Panc1 (cell line): ENCODE measurements around the gene SNHG17. TPM values are rescaled to one million over a fixed set of nuclear protein-coding genes. Genes with fewer than 3 reads are reported as not detected.

Source experiments
- ATAC-seq: fragments of 200-7000 bp; cut with Tn5 transposase; 2 replicates; pipeline ENCODE4 v1.9.1; 2020; ENCODE audit warnings: mild to moderate bottlenecking, moderate library complexity
- BruUV-seq: library from RNA; stranded (reverse); fragments of 400-500 nt; replicated peaks from 2 replicates; lab custom pipeline; 2021; lab: Mats Ljungman, UMichigan
- CTCF ChIA-PET: fragments of 300-600 bp; sonication (Branson Sonifier 250); formaldehyde crosslinking; loops from one replicate; lab custom pipeline; 2022; ENCODE audit warnings: antibody characterized with exemption; lab: Charles Lee
- POLR2A ChIA-PET: fragments of 300-600 bp; sonication (Branson Sonifier 250); formaldehyde crosslinking; loops from one replicate; lab custom pipeline; 2022; ENCODE audit warnings: antibody characterized with exemption; lab: Charles Lee
- DNase-seq: peaks from one replicate; pipeline ENCODE4 v3.0.0-alpha.2; 2010; ENCODE audit warnings: low read depth, low spot score
- H3K27ac ChIP-seq: 2 replicates; pipeline ENCODE4 v1.5.1; 2011; ENCODE audit warnings: mild to moderate bottlenecking, low read length, inconsistent platforms
- H3K27me3 ChIP-seq: fragments of 200-500 bp; sonication (Bioruptor generic); 2 replicates; pipeline ENCODE4 v1.6.0; 2014; ENCODE audit warnings: low read length, inconsistent platforms; ENCODE audit not compliant: control insufficient read depth, insufficient read depth
- H3K36me3 ChIP-seq: fragments of 200-500 bp; sonication (Bioruptor generic); 2 replicates; pipeline ENCODE4 v1.5.1; 2014; ENCODE audit warnings: inconsistent platforms, mild to moderate bottlenecking, low read length, moderate library complexity; ENCODE audit not compliant: control insufficient read depth, insufficient read depth
- H3K4me1 ChIP-seq: 2 replicates; pipeline ENCODE4 v1.5.1; 2011; ENCODE audit warnings: inconsistent platforms, mild to moderate bottlenecking, low read length, moderate library complexity; ENCODE audit not compliant: control insufficient read depth, insufficient read depth
- H3K4me3 ChIP-seq, 2 experiments: 2 replicates each; pipeline ENCODE4 v1.5.1; 2011 to 2012; ENCODE audit warnings: low read depth in 2 of 2, low read length in 2 of 2, mild to moderate bottlenecking in 2 of 2, inconsistent platforms in 1 of 2, moderate library complexity in 1 of 2
- H3K9me3 ChIP-seq: fragments of 200-500 bp; sonication (Bioruptor generic); 2 replicates; pipeline ENCODE4 v1.5.1; 2014; ENCODE audit warnings: low read depth, mild to moderate bottlenecking, inconsistent platforms, low read length, moderate library complexity; ENCODE audit not compliant: control insufficient read depth, insufficient read depth
- CTCF ChIP-seq: fragments of 450-650 bp; IDR thresholded peaks from 2 replicates; pipeline ENCODE4 v1.5.1; 2017; ENCODE audit warnings: mild to moderate bottlenecking
- POLR2AphosphoS5 ChIP-seq: IDR thresholded peaks from 2 replicates; pipeline ENCODE4 v1.6.1; 2012; ENCODE audit warnings: mild to moderate bottlenecking, low read depth, low read length, moderate library complexity
- SIN3A ChIP-seq: IDR thresholded peaks from 2 replicates; pipeline ENCODE4 v1.6.1; 2012; ENCODE audit warnings: low read depth, mild to moderate bottlenecking, low read length, moderate library complexity, borderline replicate concordance; ENCODE audit not compliant: insufficient read depth
- TCF7L2 ChIP-seq: IDR thresholded peaks from 2 replicates; pipeline ENCODE4 v1.6.1; 2011; ENCODE audit warnings: mild to moderate bottlenecking, low read depth, low read length, inconsistent platforms
- in situ Hi-C: cut with HindIII; loops from 2 replicates; pipeline ENCODE4 v1.10.0; 2016; ENCODE audit warnings: low sequenced_read_pairs, low pct_unique_long_range_greater_than_20kb
- intact Hi-C: fragments of 100-400 bp; cut with micrococcal nuclease; formaldehyde crosslinking; loops from one replicate; pipeline ENCODE4 v1.10.0; 2022; ENCODE audit not compliant: unreplicated experiment
- total RNA-seq: library from RNA; stranded (reverse); gene quantifications from one replicate; pipeline ENCODE4 v1.2.1, GENCODE V29; 2021; ENCODE audit not compliant: unreplicated experiment
- TF ChIP-seq, protein P1 (sequence below), 2 experiments: IDR thresholded peaks; 2 replicates each; pipeline ENCODE4 v1.6.1; 2011 to 2012; ENCODE audit warnings: low read depth in 2 of 2, control low read depth in 1 of 2, low read length in 1 of 2, mild to moderate bottlenecking in 1 of 2, moderate library complexity in 1 of 2; ENCODE audit not compliant: insufficient read depth in 1 of 2

The SNHG17 gene
- total RNA-seq, 1 experiment from 2014 or later: 60.1 TPM

DNA sequence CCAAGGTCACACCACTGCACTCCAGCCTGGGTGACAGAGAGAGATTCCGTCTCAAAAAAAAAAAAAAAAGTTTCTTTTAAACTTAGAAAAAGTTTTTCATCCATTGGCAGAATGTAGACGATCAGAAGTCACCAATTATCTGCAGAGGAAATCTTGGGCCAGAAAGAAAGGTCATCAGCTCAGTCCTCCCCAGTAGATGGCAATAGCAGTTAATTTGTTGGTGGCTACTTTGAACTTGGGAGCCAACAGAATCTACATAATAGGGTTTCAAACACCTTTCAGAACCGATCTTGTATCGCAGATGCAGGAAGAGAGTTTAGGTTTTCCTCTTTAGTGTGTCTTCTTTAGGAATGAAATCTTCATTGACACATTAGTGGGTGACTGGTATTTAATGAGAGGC, 47.2 kb downstream of the SNHG17 start:
- BruUV-seq: no TSS peak
- no peak overlapping the region for H3K27ac ChIP-seq
- CTCF ChIA-PET: interaction anchor here (0.6 kb wide), 1 partner anchor 30 kb away, joined by 8 read pairs; no protein-coding TSS in a partner anchor
- H3K9me3 ChIP-seq: no peaks in the 10 kb centered on the region
- ATAC-seq: no peak
- DNase-seq: no peak
- H3K36me3 ChIP-seq: no peaks in the 10 kb centered on the region
- TF ChIP-seq POLR2AphosphoS5 (no peak), CTCF (peak; percentile 42)
- intact Hi-C loops: no loop called here
- H3K4me1 ChIP-seq: no peaks in the 10 kb centered on the region
- in situ Hi-C loops: no loop called here
- no peak overlapping the region for H3K4me3 ChIP-seq
- POLR2A ChIA-PET: no interaction called here
- H3K27me3 ChIP-seq: peaks cover 2% of the 10 kb centered on the region

GRCh38 chr20:38386851-38387250, 48.3 kb downstream of the SNHG17 start:
- H3K27me3 ChIP-seq: 0 out of 2 replicates have a peak, but pooled peaks cover 4% of the 10 kb centered on the region
- BruUV-seq: no TSS peak
- no peaks in the 10 kb centered on the region for H3K9me3 ChIP-seq
- TF ChIP-seq POLR2AphosphoS5: no peak
- no peak for TF ChIP-seq CTCF
- TF ChIP-seq SIN3A: no peak
- TF ChIP-seq, protein P1, sequence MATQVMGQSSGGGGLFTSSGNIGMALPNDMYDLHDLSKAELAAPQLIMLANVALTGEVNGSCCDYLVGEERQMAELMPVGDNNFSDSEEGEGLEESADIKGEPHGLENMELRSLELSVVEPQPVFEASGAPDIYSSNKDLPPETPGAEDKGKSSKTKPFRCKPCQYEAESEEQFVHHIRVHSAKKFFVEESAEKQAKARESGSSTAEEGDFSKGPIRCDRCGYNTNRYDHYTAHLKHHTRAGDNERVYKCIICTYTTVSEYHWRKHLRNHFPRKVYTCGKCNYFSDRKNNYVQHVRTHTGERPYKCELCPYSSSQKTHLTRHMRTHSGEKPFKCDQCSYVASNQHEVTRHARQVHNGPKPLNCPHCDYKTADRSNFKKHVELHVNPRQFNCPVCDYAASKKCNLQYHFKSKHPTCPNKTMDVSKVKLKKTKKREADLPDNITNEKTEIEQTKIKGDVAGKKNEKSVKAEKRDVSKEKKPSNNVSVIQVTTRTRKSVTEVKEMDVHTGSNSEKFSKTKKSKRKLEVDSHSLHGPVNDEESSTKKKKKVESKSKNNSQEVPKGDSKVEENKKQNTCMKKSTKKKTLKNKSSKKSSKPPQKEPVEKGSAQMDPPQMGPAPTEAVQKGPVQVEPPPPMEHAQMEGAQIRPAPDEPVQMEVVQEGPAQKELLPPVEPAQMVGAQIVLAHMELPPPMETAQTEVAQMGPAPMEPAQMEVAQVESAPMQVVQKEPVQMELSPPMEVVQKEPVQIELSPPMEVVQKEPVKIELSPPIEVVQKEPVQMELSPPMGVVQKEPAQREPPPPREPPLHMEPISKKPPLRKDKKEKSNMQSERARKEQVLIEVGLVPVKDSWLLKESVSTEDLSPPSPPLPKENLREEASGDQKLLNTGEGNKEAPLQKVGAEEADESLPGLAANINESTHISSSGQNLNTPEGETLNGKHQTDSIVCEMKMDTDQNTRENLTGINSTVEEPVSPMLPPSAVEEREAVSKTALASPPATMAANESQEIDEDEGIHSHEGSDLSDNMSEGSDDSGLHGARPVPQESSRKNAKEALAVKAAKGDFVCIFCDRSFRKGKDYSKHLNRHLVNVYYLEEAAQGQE (IDR thresholded peaks at IDR 0.05; ENCODE audit: insufficient read depth in 1 of 2, low read depth in 2 of 2, low read length in 1 of 2): no peak
- TF ChIP-seq TCF7L2: no peak
- in situ Hi-C loops: no loop called here
- POLR2A ChIA-PET: no interaction called here
- ATAC-seq: no peak
- H3K27ac ChIP-seq: no peak overlapping the region
- H3K4me3 ChIP-seq: no peak overlapping the region
- intact Hi-C loops: no loop called here
- CTCF ChIA-PET: no interaction called here
- DNase-seq: no peak
- H3K36me3 ChIP-seq: no peaks in the 10 kb centered on the region
- no peaks in the 10 kb centered on the region for H3K4me1 ChIP-seq
